ENCODE data around the gene LRRC17.

Gene LRRC17, protein sequence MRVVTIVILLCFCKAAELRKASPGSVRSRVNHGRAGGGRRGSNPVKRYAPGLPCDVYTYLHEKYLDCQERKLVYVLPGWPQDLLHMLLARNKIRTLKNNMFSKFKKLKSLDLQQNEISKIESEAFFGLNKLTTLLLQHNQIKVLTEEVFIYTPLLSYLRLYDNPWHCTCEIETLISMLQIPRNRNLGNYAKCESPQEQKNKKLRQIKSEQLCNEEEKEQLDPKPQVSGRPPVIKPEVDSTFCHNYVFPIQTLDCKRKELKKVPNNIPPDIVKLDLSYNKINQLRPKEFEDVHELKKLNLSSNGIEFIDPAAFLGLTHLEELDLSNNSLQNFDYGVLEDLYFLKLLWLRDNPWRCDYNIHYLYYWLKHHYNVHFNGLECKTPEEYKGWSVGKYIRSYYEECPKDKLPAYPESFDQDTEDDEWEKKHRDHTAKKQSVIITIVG

DNA sequence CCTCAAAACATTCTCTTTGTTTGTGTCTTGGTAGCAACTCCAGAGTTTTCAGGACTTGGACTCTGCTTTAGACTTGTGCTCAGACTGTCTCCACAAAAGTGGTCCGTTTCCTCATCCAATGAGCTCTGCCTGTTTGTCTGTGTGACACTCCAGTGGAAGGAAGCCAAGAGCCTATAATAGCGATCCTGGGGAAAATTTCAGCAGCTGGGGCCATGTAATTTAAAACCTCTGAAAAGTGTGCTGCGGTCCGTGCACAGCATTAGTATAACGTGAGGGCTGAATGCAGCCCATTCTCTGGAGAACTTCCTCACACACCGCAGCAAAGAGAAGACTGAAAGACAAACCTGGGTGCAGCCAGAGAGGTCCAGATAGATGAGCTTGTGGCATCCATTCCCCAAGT, at the start of gene LRRC17:
TSS of gene LRRC17 (plus strand) at position 259 of the 400 bp plus-strand sequence. CDS start 20,914 bp downstream, outside the sequence.
- DNase-seq (no peak), ATAC-seq (no peak)

DNA sequence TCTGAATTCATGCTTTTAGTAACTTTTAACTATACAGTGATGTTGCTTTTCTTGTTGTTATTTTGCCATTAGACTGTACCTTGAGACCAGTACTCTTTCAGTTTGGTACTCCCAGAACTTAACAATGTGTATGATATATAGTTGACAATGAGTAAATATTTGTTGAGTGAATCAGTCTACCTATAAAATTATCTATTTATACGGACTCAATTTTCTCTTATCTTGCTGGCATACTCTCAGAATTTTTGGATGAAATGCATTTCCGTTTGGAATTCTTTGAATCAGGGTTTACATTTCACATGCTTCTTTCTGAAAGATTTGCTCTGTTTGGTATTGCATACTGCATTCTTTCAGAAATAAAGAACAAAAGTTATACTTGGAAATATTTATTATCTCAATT, 47.8 kb upstream of the LRRC17 start:
- ATAC-seq (no peak), DNase-seq (no peak)

DNA sequence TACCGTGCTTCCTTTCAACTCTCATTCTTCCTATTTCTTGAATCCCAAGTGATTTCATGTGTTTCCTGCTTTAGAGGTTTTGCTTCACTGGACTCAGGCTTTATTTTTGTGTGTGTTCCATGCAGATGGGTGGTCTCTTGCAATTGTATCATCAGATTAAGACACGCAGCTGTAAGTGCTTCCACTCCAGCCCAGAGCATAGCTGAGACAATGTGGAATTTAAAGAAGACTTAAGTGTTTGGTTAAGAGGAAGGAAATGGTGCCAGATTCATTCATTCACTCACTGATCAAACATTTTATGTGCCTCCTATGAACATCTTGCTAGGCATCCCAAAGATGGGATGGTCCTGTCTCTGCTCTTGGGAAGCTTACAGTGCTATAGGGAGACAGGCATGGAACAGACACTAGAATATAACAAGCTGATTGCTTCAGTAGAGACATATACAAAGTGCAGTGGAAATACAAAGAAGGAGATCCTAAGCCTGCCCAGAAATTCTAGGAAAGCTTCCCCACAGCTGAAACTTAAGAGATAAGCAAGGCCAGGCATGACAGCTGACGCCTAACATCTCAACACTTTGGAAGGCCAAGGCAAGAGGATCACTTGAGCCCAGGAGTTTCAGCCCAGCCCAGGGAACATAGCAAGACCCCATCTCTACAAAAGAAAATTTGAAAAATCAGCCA, 46.1 kb upstream of the LRRC17 start:
- DNase-seq (no peak), ATAC-seq (no peak)

DNA sequence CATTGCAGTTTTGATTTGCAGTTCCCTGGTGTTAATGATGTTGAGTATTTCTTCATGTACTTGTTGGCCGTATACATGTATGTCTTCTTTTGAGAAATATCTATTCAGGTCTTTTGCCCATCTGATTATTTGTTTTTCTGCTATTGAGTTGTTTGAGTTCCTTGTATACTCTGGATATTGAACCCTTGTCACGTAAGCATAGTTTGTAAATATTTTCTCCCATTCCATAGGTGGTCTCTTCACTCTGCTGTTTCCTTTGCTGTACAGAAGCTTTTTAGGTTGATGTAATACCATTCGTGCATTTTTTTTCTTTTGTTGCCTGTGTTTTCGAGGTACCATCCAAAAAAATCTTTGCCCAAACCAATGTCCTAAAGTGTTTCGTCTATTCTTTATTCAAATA, 43.6 kb upstream of the LRRC17 start:
- DNase-seq (no peak), ATAC-seq (no peak)

DNA sequence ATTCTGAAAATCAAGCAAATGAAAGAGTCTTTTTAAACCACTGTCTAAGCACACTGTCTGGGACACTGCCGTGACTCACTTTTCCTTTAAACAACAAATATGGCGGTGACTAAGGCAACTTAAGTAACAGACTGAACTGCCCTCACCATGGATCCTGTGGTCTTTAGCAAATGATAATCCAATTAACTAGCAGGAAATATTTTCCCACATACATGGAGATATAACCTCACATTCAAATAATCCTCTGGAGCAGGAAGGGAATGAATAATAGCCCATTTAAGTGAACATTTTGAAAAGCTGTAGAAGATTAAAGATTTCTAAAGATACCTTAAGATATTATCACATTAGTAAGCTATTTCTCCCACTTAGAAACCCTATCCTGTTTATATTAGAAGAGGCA, 40.3 kb upstream of the LRRC17 start:
- no peak for DNase-seq

DNA sequence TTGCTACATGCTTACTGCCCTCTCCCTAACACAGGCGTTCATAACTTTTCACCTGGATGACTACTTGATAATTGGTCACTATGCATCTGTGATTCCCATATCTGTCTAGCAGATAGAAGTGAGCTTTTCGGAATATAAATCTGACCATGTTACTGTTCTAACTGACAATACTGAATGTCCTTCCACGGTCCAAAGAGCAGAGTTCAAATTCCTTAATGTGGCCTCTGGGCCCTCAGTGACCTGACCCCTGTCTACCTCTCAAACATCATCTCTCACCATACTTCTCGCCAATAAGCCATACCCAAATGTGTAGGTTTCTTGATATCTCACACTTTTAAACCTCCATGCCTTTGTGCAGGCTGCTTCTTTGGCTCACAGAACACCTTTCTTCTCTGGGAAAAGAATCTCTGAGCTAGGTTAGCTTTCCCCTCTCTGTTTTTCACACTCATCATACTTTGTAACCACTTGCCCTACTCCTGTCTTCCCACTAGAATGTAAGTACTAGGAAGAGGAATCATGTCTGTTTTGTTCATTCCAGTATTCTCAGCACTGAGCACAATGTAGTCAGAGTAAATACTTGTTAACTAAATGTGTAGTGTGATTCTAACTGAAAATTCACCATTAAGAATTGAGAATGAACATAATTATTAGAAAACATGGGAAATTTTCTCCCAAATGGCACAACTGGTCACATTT, 39.2 kb upstream of the LRRC17 start:
- DNase-seq (no peak), ATAC-seq (no peak)

More for the DNA sequence above, 40.3 kb upstream of the LRRC17 start:
- ATAC-seq: no peak

DNA sequence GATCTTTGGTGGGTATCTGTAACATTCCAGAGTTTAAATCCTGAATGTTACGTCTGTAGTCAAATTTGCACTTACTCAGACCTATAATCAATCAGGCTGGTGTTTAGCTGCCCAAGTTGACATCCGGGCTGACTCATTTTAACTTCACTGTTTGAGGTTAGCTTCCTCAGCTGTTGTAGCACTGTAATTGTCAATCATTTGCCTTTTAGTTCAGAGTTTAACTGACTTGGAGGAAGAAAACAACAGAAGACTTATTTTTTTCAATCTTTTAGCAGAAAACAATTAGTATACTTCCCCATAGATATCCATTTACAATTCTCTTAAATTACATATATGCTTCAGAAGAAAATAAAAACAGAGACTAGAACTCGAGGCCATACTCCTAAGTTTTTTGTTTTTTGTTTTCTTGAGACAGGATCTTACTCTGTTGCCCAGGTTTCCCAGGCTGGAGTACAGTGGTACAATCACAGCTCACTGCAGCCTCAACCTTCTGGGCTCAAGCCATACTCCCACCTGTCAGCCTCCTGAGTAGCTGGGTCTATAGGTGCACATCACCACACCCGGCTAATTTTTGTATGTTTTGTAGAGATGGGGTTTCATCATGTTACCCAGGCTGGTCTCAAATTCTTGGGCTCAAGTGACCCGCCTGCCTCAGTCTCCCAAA, 38.5 kb upstream of the LRRC17 start:
- ATAC-seq (peak; percentile 76), DNase-seq (no peak)

DNA sequence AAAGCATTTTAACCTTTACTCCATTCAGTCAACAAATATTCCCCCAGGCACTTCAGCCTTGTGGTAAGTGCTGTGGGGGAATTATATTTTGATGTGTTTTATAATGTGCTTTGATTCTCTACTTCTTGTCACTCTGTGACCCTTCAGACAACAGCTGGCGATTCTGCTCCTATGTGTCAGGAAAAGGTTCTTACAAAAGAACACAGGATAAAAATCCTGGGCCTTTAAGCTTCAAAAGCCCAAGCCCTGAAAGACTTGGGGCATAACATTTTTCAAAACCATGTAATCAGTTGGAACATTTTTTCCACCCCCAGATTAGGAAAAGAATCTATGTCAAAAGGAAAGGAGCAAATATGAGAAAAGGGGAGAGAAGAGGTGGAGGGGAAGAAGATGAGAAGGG, 37.8 kb upstream of the LRRC17 start:
- no peak for DNase-seq
- no peak for ATAC-seq

DNA sequence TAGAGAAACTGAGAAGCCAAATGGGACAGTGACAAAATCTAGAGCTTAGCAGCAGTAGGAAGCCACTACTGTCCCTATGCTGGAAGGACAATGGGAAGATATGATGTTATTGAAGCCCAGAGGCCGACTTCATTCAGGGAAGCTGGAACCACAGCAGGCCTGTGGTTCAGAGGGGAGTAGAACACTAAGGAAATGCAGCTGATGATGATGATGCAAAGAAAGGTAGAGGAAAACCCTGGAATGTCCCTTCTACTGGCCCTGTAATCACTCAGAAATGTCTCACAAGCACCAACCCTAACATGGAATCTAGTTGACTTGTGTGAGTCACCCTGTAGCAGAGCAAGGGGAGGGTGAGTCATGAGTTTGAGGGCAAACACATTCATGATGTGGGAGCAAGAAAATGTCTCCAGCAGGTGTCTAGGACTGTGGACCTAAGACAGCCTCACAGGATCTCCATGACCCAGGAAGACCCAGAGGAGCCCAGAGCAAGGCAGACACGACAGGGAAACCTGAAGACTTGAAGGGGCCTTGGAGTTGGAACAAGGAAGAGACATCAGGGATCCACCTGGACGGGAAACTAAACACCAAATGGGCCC, 37.0 kb upstream of the LRRC17 start:
- DNase-seq (peak; percentile 23), ATAC-seq (peak; percentile 95)

DNA sequence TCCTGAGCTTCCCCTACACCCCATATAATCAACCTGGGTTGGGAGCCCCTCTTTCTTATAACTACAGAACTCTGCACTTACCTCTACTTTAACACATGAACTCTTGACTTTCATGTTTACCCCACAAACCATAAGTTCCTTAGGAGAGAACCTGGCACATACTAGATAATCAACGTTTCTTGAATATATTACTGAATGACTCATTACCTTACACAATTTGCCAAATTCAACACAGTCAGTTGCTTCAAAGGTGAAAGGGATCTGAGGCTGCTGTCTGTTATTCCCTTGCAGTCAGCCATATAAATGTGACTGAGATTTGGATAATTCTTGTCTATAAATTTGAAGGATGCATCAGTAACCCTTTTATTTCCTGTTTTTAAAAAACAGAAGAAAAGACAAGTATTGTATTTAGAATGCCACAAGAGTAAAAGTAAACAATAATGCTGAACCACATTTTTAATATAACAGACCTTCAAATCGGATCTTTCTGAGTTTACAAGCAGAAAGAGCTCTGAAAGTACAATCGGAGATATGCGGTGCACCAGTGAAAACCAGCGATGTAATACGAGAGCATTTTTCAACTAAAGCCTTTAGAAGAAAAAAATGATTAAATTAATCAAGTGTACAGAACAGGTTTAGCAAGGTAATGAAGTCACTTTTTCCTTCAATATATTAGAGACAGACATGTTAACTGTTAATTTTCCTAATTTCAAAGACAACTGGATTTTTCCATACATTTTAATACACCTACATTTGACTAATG, 29.5 kb upstream of the LRRC17 start:
- DNase-seq (no peak), ATAC-seq (no peak)

DNA sequence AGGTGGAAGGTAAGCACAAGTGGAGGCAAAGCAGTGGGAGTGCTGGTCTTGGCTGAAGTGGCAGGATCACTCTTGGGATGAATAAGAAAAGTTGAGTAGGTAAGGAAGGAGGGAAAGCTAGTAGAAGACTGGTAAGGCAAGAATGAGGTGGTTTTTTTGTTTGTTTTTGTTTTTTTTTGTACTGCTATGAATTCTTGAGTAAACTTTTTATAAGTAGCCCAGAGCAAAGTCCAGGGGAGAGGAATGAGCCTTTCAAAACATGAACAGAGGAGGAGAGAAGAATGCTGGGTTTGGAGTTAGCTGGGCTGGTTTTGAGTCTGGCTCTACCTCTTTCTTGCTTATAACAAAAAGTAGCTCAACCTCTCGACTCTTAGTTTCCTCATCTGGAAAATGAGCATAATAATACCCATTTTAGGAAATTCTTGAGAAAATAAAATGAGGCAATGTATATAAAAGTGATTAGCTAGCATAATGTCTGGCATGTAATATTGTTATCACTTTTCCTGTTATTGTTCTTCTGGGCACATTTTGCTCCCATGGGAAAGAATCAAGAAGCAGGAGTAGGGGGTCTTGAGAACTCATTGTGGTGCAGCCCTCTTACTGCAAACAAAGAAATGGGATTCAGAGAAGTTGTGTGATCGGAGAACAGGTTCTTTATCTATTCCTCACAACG, 24.1 kb upstream of the LRRC17 start:
- no peak for ATAC-seq
- no peak for DNase-seq

DNA sequence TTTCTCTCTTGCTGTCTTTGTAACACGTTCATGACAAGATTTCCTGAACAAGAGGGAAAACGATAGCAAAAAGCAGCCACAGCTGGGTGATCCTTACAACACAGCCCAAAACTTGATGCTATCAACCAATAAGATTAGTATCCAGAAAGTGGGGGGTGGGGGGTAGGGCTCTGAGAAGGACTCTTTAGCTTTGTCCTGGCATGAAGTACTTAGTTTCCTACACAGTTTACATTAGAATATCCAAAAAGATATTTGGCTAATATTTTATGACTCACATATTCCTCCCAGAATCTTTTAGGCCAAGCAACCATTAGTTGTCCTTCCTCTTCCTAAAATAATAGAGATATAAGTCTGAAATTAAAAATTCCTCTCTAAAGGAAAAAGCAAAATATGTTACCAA, 22.9 kb upstream of the LRRC17 start:
- ATAC-seq (no peak), DNase-seq (no peak)

DNA sequence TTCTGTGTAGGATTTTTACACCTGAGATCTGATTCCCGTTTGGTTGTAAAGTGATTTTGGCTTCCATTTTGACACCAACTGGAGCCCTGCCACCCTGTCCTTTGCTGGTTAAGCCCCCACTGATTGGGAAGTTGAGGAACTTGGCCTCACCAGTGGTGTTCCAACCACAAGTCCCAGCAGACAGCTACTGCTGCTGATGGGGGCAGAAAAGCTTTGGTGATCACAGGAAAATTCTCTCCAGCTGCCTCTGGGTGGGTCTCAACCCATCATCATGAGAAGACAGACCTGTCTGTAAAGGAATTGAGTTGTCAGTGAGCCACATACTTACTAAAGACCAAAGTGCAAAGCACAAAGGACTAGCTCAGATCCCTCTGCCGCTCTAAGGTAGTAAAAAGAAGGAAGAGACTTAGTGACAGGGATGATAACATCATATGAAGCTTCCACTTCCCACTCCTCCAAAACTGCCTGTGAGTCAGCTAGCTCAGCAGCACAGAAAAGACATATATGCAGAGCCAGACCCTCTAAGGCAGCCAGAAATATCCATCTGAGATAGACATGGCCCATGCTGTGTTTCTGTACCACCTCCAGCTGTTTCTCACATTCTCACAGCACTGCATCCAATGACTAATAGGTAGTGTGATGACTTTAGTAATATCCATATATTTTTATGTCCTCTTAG, 22.4 kb upstream of the LRRC17 start:
- ATAC-seq (no peak), DNase-seq (no peak)

DNA sequence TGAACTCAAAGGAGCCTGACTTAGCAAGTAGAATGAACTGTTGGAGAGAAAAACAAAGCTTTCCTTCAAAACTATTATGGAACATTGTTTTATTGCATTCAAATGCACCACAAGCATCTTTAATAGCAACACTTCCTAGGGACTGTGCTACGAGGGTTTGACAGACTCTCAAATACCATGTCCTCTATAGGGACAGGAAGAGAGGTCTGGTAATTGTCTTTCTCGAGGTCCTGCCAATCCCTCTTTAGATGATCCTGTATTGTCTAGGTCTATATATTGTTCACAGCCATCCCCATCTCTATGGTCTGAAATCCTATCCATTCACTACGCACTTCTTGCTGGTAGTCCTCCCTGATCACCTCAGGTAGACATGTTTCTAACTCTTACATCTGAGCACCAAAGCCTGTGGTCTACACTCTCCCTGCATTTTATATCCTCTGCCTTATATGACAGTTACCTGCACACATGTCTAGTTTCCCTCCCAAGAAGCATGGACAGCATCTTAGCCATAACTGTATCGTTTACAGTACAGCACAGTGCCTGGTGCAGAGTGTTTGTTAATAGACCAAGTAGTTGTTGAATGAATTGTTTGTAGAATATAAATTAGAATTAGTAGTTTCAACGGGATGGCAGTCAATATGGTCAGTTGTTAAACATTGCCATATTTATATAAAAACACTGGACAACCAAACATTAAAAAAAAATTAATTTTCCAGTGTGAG, 21.7 kb upstream of the LRRC17 start:
- no peak for DNase-seq
- ATAC-seq: no peak

DNA sequence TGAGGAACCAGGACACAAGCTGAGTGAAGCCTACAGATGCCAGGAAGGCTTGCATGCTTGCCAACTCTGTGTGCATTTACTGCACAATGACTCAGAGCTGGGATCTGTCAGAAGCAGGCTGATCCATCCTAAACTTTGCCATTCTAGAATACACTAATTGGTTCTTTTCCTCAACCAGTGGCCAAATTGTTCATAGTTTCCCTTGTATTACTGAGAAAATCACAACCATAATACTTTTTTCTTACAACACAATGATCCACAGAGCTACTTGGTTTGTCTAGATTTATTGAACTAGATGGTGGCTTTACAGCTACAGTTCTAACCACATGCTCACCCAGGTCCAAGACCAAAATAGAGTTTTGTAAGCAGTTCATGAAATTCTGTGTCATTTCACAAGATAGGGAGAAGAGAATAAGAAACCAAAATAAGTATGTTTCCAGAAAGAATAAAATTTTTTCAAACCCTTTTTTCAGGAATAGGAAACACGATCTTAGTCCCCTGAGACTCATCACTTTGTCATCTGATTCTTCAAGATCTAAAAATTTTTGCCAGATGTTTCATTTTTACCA, 21.0 kb upstream of the LRRC17 start:
- DNase-seq: no peak
- ATAC-seq: no peak

DNA sequence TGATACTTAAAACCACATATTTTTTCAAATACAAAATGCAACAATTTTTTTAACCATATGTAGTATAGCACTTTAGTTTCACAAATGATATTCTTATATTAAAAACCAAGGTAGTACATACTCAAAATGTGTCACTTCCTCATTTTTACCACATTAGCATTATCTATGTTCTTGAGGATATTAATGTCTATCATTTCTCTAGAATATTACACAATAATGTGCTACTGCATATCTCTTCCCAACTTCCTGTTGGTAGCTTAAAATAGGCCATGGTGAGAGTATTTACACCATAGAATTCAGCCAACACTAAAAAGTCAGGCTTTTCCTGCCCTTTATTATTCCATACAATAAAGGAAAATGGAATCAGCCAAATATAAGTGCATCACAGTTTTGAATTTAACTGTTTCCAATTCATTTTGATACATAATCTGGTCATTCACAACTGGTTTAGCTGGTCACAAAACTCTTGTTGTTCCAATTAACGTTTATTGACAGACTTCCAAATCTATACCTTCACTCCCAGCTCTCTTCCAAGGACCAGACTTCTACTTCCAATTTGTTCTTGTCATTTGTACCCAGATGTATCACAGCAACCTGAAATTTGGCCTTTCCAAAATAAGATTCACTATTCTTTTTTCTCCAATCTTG, 20.0 kb upstream of the LRRC17 start:
- ATAC-seq (no peak), DNase-seq (no peak)

DNA sequence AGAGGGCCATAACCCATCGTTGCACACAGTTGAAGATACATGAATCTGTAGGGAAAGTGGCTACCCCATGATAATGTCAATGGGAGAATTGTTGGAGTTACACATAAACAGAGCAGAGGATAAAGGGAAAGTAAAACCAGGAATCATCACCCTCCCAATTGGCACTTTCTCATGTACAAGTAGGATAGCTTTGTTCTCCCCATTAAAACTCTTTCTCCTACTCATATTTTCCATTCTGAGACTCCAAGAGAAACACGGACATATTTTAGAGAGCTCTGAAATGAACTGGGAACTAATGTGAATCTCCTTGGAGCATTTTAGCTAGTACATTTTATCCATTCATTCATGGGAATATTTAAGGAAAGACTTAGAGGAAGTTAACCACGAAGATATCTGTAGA, 17.2 kb upstream of the LRRC17 start:
- DNase-seq (no peak), ATAC-seq (no peak)

DNA sequence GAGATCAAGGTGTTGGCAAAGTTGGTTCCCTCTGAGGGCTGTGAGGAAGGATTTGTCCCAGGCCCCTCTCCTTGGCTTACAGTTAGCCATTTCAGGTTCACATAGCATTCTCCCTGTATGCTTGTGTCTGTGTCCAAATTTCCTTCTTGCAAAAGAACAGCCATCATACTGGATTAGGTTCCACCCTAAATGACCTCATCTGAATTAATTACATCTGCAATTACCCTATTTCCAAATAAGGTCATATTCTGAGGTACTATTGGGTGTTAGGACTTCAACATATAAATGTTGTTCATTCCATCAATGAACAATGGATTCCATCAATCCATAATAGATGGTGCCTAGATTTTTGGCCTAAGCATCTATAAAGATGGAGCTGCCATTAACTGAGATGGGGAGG, 16.2 kb upstream of the LRRC17 start:
- ATAC-seq: no peak
- no peak for DNase-seq

DNA sequence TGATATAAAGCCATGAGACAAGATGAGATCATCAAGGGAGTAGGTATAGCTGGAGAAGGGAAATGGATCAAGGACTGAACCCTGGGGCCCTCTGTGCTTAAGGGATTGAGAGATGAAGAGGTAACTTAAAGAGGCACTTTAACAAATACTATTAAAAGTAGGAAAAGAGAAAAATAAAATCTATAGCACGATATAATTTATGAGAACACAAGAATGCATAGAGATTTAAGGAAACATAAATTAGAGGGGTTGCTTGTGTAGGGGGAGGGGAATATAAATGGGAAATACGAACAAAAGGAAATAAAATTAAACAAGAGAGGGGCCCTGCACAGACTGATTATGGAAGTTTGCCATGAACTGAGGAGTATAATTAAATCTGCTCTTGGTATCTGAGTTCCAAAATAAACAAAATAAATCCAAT, 15.6 kb upstream of the LRRC17 start:
- DNase-seq: no peak
- no peak for ATAC-seq
